GM12872 (cell line): ENCODE data around the gene ARIH2.

Experiments used
- CTCF ChIP-seq: IDR thresholded peaks from 3 replicates; pipeline ENCODE4 v1.5.1; 2011; ENCODE audit warnings: low read depth, mild to moderate bottlenecking, low read length, moderate library complexity; ENCODE audit not compliant: insufficient read depth

ARIH2 gene

GRCh38 chr3:48990636-48991469 is 72.2 kb downstream of the ARIH2 start:
- no peak for TF ChIP-seq CTCF

GRCh38 chr3:48991851-48992545 is 73.4 kb downstream of the ARIH2 start:
- TF ChIP-seq CTCF: no peak

- no peak for TF ChIP-seq CTCF
Measured at GRCh38 chr3:48993834-48994233, 75.2 kb downstream of the ARIH2 start.

- no peak for TF ChIP-seq CTCF
Measured at GRCh38 chr3:48996640-48997039, 78.0 kb downstream of the ARIH2 start.

- no peak for TF ChIP-seq CTCF
Measured at GRCh38 chr3:48997102-48997635, 78.5 kb downstream of the ARIH2 start.

- no peak for TF ChIP-seq CTCF
Measured at GRCh38 chr3:48997714-48998637, 79.3 kb downstream of the ARIH2 start.
